Mucosa of descending colon (tissue), 3 donors: ENCODE results near the gene CXCR4. TPM values are rescaled to one million over a fixed set of nuclear protein-coding genes. Genes with fewer than 3 reads are reported as not detected.
A peak's percentile ranks its signal among the peaks of the same experiment; 100 is the strongest.

ENCODE experiments used
- ATAC-seq: fragments of 200-7000 bp; cut with Tn5 transposase; one replicate; pipeline ENCODE4 v1.9.1; 2020; ENCODE audit warnings: mild to moderate bottlenecking, moderate library complexity
- DNase-seq, 3 donors: peaks; one replicate each; pipeline ENCODE4 v3.0.0-alpha.2; 2020
- H3K36me3 ChIP-seq: fragments of 200-600 bp; one replicate; pipeline ENCODE4 v1.8.0; 2021; ENCODE audit warnings: low read depth, mild to moderate bottlenecking
- H3K4me1 ChIP-seq: fragments of 200-600 bp; one replicate; pipeline ENCODE4 v1.8.0; 2021; ENCODE audit warnings: low read depth, mild to moderate bottlenecking
- H3K4me3 ChIP-seq: fragments of 200-600 bp; one replicate; pipeline ENCODE4 v1.8.0; 2021; ENCODE audit warnings: mild to moderate bottlenecking
- H3K9me3 ChIP-seq: fragments of 200-600 bp; one replicate; pipeline ENCODE4 v1.8.0; 2021; ENCODE audit warnings: mild to moderate bottlenecking
- intact Hi-C, 2 donors: fragments of 100-400 bp; cut with DNase I in 1 of 2; cut with micrococcal nuclease in 1 of 2; formaldehyde crosslinking; loops; one replicate each; pipeline versions ENCODE4 v1.11.0 to v1.11.1; 2022; cut with DNase I, micrococcal nuclease
- long read RNA-seq, 2 donors: library from polyadenylated mRNA; unstranded; transcript quantifications; one replicate each; pipeline ENCODE4 v2.0.0, GENCODE V29; 2019 to 2021
- total RNA-seq, 3 donors: library from RNA; stranded (reverse); fragmentation: NEBNext Ultra II Directional in 2 of 3; extraction: Animal tissue kit (Norgen Biotek cat#: 25700) in 2 of 3; gene quantifications; one replicate each; pipeline versions ENCODE4 v1.2.1 to v1.2.4, GENCODE V29; 2021 to 2023
- TF ChIP-seq, protein P1 (sequence below): fragments of 200-600 bp; IDR thresholded peaks from one replicate; pipeline ENCODE4 v1.8.0; 2022; ENCODE audit warnings: antibody characterized with exemption, mild to moderate bottlenecking
- donor health status: DM: no; HTN: no; CAD: no; lungs with moderate emphysema.
- donor health status: DM: no; HTN: no; CAD: no.
- donor health status: DM: no; HTN: yes; CAD: no.

The CXCR4 gene
- 10 to 100 TPM in 1 of 3 donors, 1 to 10 TPM in 2; 3.6 to 12.6 (median 3.9) TPM for total RNA-seq
- long read RNA-seq, donor 1, partial matches to known transcripts, result 0 of 3 reads
- long read RNA-seq, donor 1, other reads (novel, unspliced or antisense), result 0 of 3 reads
- long read RNA-seq, donor 2, transcript CXCR4-201 (2 exons, 1,682 nt), result major isoform, 9 of 10 reads
- long read RNA-seq, donor 2, partial matches to known transcripts, result 0 of 10 reads
- long read RNA-seq, donor 2, other reads (novel, unspliced or antisense), result 0 of 10 reads

DNA sequence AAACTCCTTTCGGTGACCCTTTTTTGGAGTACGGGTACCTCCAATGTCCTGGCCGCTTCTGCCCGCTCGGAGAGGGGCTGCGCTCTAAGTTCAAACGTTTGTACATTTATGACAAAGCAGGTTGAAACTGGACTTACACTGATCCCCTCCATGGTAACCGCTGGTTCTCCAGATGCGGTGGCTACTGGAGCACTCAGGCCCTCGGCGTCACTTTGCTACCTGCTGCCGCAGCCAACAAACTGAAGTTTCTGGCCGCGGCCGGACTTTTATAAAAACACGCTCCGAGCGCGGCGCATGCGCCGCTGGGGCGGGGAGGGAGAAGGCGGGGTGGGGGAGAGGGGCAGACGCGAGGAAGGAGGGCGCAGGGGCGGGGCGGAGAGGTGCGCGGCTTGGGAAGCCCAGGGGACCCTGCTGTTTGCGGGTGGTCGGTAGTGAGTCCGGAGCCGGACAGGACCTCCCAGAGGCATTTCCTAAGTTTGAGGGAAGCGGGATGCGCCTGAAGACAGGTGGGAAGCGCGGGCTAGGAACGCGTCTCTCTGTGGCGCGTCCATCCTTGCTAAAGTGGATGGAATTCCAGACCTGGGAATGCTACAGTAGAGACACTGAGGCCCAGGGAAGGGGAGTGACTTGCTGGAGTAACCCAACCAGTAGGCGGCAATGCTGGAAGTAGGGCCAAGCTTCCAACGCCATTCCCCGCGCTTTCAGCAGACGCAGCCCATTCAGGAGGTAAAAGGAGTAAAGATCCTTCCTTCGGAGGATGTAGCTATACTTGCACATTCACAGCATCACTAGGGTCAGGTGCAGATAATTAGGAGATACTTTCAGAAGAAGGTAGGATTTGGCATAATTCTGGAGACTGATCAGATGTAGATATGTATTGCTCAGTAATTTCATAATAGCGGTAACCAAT lies at the start of gene CXCR4:
Gene CXCR4, minus strand, starts transcription at position 241 of the 910 bp plus-strand sequence. Its CDS starts 89 bp downstream, at position 152.
- H3K9me3 ChIP-seq, result no peaks in the 10 kb centered on the region
- DNase-seq (peak; percentile 75 to 91 (median 86)), ATAC-seq (peak; percentile 69)
- intact Hi-C loops, result no loop called here
- H3K36me3 ChIP-seq, result no peaks in the 10 kb centered on the region
- TF ChIP-seq, protein P1, sequence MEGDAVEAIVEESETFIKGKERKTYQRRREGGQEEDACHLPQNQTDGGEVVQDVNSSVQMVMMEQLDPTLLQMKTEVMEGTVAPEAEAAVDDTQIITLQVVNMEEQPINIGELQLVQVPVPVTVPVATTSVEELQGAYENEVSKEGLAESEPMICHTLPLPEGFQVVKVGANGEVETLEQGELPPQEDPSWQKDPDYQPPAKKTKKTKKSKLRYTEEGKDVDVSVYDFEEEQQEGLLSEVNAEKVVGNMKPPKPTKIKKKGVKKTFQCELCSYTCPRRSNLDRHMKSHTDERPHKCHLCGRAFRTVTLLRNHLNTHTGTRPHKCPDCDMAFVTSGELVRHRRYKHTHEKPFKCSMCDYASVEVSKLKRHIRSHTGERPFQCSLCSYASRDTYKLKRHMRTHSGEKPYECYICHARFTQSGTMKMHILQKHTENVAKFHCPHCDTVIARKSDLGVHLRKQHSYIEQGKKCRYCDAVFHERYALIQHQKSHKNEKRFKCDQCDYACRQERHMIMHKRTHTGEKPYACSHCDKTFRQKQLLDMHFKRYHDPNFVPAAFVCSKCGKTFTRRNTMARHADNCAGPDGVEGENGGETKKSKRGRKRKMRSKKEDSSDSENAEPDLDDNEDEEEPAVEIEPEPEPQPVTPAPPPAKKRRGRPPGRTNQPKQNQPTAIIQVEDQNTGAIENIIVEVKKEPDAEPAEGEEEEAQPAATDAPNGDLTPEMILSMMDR, result no peak
- H3K4me3 ChIP-seq, result peak within 1 kb of the TSS; percentile 35
- H3K4me1 ChIP-seq, result peaks cover 33% of the 10 kb centered on the region

DNA sequence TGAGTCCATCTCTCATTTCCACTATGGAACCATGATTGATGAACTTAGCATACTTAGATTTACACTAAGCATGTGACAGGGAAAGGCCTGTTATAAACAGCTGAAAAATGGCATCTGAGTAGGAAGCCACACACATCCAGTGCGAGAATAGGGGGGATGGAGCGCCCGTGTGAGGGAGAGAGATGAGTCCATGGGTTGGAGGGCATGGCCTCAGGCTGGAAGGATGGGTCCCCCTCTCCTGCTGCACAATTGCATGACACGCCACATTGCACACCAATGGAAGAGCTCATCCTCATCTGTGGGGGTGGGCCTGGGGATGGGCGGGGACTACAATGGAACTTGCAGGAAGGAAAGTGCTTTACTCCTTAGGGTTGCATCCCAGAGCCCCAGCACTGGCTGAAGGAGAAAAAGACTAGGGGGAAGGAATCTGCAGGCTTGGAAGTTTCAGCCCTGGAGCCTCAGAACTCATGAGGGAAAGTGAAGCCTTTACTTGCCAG lies 46.4 kb upstream of the CXCR4 start:
- TF ChIP-seq, protein P1, result no peak
- no peaks in the 10 kb centered on the region for H3K4me1 ChIP-seq
- H3K36me3 ChIP-seq, result no peaks in the 10 kb centered on the region
- no peaks in the 10 kb centered on the region for H3K9me3 ChIP-seq
- H3K4me3 ChIP-seq, result no peak overlapping the region
- DNase-seq, result no peak
- intact Hi-C loops, result no loop called here
- ATAC-seq, result no peak

DNA sequence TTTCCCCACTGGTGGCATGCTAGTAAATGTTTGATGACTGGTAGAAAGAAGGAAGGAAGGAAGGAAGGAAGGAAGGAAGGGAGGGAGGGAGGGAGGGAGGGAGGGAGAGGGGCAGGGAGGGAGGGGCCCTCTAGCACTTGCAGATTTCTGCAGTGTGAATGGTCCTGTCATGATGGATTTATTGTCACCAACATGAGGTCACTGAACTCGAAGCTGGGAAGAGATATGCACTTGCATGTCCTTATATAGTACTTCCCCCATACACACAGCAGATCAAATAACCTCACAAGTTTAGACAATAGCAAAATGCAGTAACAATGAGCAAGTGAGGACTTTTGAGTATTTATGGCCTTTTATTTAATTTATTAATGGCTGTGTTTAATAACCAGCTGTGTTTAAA lies 44.5 kb upstream of the CXCR4 start:
- DNase-seq, result no peak
- TF ChIP-seq, protein P1, result no peak
- no peaks in the 10 kb centered on the region for H3K36me3 ChIP-seq
- ATAC-seq, result no peak
- intact Hi-C loops, result no loop called here
- H3K4me3 ChIP-seq, result no peak overlapping the region
- H3K9me3 ChIP-seq, result no peaks in the 10 kb centered on the region
- no peaks in the 10 kb centered on the region for H3K4me1 ChIP-seq

DNA sequence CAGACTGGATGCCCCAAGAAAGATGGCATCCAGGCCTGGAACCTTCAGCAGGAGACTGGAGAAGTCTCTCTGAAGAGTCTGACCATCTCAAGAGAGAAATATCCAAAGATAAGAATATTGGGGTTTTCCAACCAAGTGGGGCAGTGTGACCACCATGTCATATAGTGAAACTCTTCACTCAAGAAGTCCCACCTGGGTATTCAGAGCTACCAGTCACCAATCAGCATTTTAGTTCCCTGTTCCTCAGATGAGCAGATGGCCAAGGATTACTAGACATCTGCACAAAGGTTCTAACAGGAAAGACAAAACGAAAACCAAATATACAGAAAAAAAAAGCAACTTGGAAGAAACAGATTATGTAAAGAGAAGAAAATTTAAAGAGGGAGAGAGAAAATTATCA lies 38.5 kb upstream of the CXCR4 start:
- no peak for ATAC-seq
- DNase-seq, result no peak
- Histone ChIP-seq H3K36me3 (no peaks in the 10 kb centered on the region), H3K4me3 (no peak overlapping the region), H3K9me3 (no peaks in the 10 kb centered on the region), H3K4me1 (no peaks in the 10 kb centered on the region)
- intact Hi-C loops, result no loop called here
- TF ChIP-seq, protein P1, result no peak

DNA sequence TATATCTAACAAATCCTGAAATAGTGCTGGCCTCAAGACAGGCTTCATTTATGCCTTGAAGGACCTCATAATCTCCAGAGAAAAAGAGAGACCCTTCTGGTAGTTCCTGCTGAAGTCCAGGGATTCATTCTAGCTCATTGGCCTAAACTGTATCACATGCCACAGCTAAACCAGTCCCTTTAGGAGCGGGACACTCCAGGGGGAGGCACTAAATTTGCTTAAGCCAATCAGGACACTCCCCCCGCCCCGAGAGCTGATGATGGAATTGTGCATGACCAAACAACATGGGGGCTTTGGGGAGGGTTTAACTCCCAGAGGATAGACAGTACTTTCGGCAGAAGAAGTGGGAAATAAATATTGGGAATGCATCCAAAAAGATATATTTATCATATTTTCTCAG lies 36.4 kb upstream of the CXCR4 start:
- Histone ChIP-seq H3K36me3 (no peaks in the 10 kb centered on the region), H3K9me3 (no peaks in the 10 kb centered on the region), H3K4me3 (no peak overlapping the region), H3K4me1 (no peaks in the 10 kb centered on the region)
- DNase-seq, result no peak
- TF ChIP-seq, protein P1, result no peak
- intact Hi-C loops, result no loop called here
- ATAC-seq, result no peak
